NCI-H1105 treated with DMSO at 0.1 percent for 48 hours (cell line): Measurements from ENCODE around the gene NHP2.
"Not testable (repeated sequence)": the region's sequence is repeated elsewhere in the genome, so short reads cannot be mapped to it uniquely, and the experiment has no call there.

ENCODE experiments used
- DNase-seq: peaks from one replicate; lab custom pipeline; 2025; lab: John Stamatoyannopoulos, UW

NHP2 gene

DNA sequence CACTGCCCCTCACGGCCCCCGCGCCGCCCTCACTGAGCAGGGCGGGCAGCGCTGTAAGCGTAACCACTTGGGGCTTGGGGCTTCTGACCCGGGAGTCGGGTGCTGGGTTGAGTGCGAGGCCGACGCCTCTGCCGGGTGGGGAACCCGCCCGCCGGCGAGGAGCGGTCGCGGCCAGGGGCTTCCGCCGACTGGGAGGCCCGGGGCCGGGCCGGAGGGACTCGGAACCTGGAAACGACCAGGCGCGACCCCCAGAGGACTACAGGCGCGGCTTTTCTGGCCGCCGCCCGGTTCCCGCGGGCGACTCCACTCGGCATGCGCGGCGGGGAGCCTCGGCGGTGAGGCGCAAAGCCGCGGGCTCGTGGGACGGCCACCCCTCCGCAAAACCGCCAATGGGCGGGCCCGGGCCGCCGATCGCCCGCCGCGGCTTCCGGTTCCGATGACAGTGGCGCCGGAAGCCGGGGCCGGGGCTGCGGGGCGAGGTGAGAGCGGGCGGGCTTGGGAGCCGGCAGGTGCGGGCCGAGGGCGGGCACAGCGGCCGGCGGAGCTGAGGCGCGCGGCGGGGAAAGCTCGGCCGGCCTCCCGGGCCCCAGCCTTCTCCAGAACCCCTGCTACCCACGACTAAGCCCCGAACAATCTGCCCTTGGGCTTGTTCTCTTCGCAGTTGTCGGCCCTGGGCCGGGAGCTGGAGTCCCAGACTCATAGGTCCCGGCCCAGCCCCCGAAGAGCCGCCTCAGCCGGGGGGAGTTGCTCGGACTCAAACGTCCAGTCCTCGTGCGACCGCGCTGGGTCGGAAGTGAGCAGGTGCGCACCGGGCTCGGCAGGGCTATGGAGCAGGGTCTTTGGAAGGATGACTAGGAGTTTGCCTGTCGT, 22.9 kb downstream of the NHP2 start, which contains the start of gene RMND5B:
Gene RMND5B (plus strand): TSS at position 439 of the 870 bp plus-strand sequence. CDS start 7,106 bp downstream, outside the sequence.
- peak; percentile 56 for DNase-seq

DNA sequence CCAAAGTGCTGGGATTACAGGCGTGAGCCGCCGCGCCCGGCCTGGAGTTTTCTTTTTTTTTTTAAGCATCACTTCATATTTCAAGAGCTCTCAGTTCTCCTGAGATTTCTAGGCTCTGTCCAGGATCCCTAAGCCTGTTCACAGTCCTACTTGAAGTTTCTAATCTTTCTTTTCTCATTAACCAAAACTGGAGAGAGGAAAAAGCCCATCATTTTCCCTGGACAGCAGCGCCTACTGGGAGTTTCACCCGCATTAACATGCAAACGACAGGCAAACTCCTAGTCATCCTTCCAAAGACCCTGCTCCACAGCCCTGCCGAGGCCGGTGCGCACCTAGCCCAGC, 23.5 kb downstream of the NHP2 start:
- DNase-seq = not testable (repeated sequence)

GRCh38 chr5:178129296-178129695, 24.4 kb downstream of the NHP2 start:
- no peak for DNase-seq

- DNase-seq = not testable (repeated sequence)
These were observed 26.2 kb downstream of the NHP2 start for GRCh38 chr5:178127300-178128009.

- DNase-seq = no peak
These were observed 27.1 kb downstream of the NHP2 start for GRCh38 chr5:178126556-178126955.

- DNase-seq = no peak
These were observed 28.3 kb downstream of the NHP2 start for GRCh38 chr5:178125253-178125906.

GRCh38 chr5:178123966-178124925, 29.4 kb downstream of the NHP2 start:
- DNase-seq = no peak

- DNase-seq = no peak
These were observed 30.4 kb downstream of the NHP2 start for GRCh38 chr5:178123094-178123965.

DNA sequence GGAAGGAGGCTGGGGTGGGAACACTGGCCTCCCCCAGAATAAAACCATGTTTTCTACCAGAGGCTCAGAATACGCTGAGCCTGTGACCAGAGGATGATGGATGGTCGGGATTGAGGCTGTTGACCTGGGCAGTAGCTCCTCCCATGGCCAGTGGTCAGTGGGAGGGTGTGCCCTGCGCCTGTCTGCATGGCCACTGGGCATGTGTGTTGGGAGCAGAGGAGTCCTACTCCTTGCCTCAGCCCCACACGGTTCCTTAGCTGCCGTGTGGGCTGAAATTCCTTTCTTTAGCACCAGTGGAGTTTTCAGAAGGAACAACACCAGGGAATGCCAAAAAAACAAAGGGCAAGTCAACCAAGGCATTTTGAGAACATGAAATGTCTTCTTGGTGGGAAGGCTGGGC, 31.3 kb downstream of the NHP2 start:
- no peak for DNase-seq

- no peak for DNase-seq
These were observed 32.1 kb downstream of the NHP2 start for GRCh38 chr5:178121391-178122276.

DNA sequence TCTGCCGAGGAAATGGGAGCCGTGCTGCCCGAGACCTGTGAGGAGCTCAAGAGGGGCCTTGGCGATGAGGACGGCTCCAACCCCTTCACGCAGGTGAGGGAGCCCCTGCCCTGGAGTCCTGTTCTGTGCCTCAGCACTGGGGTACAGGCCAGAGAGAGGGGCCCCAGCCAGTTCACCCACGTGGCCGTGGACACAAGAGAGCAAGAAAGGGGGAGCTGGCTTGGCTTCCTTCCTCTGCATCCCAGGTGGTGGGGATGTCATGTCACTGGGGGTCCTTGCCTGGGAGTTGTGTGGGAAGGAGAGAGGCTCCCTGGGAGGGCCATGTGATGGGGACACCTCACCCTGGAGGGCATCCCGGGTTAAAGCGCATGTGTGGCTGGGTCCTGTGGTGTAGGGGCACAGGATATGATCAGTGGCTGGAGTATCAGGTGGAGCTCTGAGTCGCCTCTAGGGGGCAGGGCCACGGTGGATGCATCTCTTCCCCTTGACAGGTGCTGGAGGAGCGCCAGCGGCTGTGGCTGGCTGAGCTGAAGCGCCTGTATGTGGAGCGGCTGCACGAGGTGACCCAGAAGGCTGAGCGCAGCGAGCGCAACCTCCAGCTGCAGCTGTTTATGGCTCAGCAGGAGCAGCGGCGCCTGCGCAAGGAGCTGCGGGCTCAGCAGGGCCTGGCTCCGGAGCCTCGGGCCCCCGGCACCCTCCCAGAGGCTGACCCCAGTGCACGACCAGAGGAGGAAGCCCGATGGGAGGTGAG, 32.9 kb downstream of the NHP2 start:
- peak; percentile 84 for DNase-seq

DNA sequence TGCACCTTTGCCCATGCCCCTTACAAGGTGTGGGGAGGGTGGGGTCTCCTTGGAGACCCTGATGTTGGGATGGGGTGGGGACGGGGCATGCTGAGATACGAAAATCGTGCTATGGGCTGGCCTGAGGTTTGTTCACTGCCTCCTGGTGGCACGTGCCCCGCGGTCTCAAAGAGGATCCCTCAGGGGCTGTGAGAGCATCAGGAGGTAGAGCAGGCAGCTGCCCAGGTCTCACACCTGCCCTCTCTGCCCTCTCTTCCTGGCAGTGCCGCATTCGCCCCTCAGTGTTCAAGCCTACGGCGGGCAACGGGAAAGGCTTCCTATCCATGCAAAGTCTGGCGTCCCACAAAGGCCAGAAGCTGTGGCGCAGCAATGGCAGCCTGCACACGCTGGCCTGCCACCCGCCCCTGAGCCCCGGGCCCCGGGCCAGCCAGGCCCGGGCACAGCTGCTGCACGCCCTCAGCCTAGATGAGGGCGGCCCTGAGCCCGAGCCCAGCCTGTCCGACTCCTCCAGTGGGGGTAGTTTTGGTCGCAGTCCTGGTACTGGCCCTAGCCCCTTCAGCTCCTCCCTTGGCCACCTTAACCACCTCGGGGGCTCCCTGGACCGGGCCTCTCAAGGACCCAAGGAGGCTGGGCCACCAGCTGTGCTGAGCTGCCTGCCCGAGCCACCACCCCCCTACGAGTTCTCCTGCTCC, 33.6 kb downstream of the NHP2 start:
- DNase-seq = no peak

GRCh38 chr5:178117923-178118701, 35.6 kb downstream of the NHP2 start:
- DNase-seq = no peak

DNA sequence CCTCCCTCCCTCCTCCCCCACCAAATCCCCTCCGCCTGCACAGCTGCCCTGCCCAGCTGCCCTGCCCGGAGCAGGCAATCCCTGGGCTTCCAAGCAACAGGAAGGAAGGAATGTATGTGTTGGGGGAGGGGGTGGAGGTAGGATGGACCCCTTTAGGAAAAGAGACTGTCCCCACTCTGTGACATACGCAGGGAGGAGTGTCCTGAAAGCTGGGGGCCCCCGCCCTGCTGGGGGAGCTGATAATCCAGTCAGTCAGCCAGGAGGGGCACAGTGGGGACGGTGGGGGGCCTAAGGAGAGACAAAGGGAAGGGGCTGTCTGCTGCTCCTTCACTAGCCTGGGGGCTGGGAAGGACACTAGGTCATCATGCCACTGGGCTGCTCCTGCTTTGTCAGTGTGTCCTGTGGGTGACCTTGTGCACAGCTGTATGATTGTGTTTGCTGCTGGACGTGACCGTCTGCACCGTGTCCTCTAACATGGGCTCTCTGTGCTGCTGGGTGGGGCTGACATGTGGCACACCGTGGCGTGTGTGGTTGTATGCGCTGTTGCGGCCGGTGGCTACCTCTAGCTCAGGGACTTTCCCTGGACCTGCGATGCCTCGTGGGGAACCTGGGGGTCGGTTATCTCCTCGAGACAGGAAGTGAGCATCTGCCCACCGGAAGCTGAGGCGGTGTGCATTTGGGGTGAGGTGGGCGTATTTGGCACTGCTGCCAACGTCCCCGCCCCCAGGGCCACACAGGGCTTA, 37.4 kb downstream of the NHP2 start:
- no peak for DNase-seq

DNA sequence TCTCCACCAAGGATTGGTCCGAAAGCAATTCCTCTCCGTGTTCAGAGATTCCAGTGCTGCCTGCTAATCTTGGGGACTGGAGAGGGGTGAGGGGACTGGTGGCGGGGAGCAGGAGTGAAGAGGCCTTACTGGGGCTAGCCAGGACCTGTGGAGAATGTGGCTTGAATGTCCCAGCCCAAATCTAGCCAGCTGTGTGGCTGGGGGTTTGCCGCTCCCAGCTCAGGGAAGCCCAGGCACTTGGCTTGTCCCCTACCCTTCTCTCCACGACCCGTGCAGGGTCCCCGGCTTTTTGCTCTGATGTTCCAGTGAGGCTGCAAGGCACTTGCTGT, 37.9 kb downstream of the NHP2 start:
- no peak for DNase-seq

- no peak for DNase-seq
These were observed 38.4 kb downstream of the NHP2 start for GRCh38 chr5:178115136-178115813.
